GM18498 (cell line): Measurements from ENCODE around the gene FSD1L.

ENCODE experiments used
- ATAC-seq: cut with Tn5 transposase; IDR thresholded peaks from one replicate; pipeline ENCODE4 v1.9.1; 2021; ENCODE audit warnings: mild to moderate bottlenecking, moderate library complexity; ENCODE audit not compliant: unreplicated experiment

The FSD1L gene

GRCh38 chr9:105432247-105432842 is 15.5 kb upstream of the FSD1L start:
- no peak for ATAC-seq

DNA sequence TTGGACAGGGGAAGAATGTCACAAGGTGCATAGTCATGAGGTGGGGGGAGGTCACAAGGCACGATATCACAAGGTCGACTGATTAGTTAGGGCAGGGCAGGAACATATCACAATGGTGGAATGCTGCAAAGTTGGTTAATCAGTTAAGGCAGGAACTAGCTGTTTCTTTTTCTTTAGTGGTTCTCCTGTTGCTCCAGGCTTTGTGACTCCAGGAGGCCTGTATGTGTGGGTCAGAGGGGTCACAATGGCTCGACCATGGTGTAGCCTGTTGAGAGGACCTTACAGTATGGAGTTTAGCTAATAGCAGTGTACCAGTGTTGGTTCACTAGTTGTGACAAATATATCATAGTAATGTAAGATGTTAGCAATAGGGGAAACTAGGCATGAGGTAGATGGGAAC is 12.4 kb upstream of the FSD1L start:
- ATAC-seq = no peak

- no peak for ATAC-seq
These were observed 11.1 kb upstream of the FSD1L start for GRCh38 chr9:105436783-105437182.

GRCh38 chr9:105437704-105438103 is 10.1 kb upstream of the FSD1L start:
- ATAC-seq = no peak

DNA sequence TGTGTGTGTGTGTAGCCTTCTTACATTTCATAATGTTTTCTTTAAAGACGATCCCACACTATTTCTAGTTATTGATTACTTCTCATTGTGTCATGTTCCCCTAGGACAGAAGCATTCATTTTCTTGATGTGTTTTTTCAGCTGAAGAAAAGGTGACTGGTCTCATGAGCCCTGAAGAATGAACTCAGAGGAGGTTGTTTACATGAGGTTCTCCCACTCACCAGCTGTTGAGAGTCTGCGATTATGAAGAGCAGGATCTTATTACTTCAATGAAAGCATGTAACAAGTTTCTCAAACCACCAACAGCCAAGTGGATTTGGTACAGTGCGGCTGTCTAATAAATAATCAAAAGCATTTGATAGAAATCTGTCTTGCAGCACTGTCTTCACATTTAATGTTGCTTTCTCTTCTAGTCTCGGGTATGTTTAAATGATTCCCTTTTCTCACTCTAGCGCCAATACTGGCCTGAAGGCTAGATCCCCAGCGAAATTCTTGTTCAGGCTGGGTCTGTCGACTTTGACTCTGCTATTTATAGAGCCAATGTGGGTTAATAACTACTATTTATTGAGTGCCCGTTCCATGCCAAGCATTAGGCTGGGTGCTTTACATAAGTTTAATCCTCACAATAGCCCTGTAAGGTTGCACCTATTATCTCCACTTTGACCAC is 9.6 kb upstream of the FSD1L start:
- no peak for ATAC-seq

GRCh38 chr9:105439428-105439827 is 8.4 kb upstream of the FSD1L start:
- ATAC-seq = no peak

DNA sequence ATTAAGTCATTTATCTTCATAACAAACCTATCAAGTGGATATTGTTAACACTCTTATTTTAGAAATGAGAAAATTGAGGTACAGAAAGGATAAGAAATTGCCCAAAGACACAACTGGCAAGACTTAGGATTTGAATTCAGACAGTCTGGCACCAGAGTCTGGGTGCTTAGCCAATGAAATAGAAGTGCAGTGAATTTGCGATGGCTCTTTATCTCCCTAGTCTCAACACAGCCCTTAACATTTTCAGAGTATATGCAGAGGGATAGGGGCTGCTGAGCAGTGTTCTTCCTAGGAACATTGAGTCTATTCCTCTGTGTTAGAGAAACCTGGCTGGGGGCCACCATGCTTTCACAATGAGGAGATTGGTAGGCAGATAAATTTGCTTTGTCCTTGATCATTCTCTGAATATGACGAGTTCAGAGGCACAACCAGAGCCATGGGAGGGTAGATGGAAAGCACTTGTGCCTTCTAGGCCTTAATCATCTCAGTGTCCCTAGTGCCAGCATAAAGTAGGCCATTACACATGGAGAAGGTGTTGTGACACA is 6.1 kb upstream of the FSD1L start:
- ATAC-seq = no peak

- no peak for ATAC-seq
These were observed 4.7 kb upstream of the FSD1L start for GRCh38 chr9:105443121-105443520.

- no peak for ATAC-seq
These were observed 3.7 kb upstream of the FSD1L start for GRCh38 chr9:105444130-105444529.

DNA sequence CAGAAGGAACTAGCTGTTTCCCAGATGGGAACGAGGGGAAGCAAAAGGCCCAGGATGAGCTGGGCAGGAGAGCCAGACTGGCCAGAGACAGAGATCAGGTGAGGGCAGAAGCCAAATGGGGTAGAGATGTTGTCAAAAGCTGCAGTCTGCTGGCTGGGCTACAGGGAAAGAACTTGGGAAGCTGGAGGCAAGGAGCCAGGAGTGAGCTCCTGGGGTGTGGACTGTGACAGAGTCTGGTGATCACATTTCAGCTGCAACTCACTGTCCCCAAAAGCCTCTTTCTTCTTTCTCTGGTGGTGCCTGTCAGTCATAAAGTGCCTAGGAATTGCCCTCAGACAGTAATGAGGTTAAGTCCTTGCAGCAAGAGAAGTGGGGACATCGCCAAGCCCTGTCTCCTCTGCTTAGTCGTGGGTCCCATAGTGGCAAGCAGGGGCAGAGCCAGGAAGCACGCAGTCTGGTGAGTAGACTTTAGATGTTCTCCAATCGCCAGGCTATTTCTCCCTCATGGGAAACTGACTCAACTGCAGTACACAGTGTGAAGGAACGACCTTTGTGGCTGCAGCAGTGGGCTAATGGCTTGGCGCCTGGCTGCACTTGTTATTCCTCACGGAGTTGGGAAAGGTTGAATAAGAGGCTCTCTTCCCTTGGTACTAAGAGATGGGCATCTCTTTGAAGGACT is 2.5 kb upstream of the FSD1L start:
- no peak for ATAC-seq

DNA sequence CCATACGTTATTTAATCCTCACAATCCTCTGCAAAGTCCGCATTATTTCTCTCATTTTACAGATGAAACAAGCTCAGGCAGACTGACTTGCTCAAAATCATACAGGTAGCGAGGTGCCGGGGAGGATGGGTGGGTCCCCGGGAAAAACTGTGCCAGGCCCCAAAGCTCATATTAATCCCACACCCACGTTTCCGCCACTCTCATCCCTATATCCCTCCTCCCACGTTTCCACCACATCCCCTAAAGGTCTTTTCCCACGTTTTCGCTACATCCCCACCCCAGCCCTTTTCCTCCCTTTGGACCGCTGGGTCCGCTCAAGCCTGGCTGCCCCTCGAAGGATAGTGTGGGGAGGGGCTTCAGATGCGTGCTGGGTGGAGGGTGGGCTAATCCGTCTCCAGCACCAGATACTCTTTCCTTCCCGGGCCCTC is 434 bp upstream of the FSD1L start:
- ATAC-seq = no peak

GRCh38 chr9:105449081-105449480 is 1.2 kb downstream of the FSD1L start:
- ATAC-seq = no peak

DNA sequence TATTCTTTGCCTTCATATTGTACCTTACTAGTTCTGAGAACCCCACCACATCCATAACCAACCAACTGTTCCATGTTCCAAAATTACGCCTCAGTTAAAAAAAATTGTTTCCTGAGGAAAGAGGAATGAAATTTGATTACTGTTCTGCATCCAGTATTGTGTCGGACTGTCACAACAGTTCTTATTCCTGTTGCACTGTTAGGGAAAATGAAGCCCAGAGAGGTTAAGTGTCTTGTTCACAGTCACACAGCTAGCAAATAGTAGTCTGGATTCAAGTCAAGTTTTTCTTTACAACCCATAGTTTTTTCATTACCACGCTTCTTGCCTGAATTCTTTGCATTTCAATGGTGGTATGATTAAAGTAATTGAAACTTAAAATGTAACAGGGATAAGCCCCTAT is 4.4 kb downstream of the FSD1L start:
- ATAC-seq = no peak

- no peak for ATAC-seq
These were observed 8.1 kb downstream of the FSD1L start for GRCh38 chr9:105455836-105456475.

- no peak for ATAC-seq
These were observed 9.9 kb downstream of the FSD1L start for GRCh38 chr9:105457560-105458294.

DNA sequence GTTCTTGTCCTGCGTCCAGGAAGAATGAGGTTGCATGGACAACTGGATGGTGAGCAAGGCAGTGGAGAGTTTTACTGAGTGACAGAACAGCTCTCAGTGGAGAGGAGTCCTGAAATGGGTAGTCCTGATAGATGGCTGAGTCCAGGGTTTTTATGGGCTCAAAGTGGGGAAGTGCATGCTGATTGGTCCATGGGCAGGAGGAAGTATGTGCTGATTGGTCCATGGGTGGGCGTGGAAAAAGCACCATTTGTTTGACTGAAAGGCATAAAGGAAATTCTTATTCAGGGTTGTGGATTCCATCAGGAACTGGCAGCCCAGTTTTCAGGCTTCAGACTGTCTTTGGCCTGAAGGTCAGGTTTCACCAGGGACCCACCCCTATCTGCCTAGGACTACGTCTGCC is 10.6 kb downstream of the FSD1L start:
- ATAC-seq = no peak

- no peak for ATAC-seq
These were observed 11.5 kb downstream of the FSD1L start for GRCh38 chr9:105459336-105459735.

GRCh38 chr9:105466898-105467455 is 19.1 kb downstream of the FSD1L start:
- ATAC-seq = no peak

GRCh38 chr9:105468875-105469274 is 21.0 kb downstream of the FSD1L start:
- no peak for ATAC-seq

DNA sequence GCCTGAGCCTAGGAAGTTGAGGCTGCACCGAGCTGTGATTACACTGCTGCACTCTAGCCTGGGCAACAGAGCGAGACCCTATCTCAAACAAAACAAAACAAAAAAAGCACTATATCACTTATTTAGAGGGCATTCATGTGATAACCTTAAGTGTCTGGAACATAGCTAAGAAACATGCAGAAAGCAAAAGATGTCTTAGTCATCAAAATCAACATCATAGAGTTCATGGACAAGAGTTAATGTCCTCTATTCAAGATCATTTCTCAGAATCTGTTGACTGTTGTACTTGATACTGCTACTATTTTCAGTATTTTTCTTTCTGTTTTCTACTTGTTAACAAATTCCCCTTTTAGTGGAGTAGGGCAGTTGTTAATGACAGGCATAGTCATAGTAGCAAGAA is 25.4 kb downstream of the FSD1L start:
- no peak for ATAC-seq

GRCh38 chr9:105475302-105475701 is 27.5 kb downstream of the FSD1L start:
- ATAC-seq = no peak
